Measurements from ENCODE around the gene TANGO2.

DNA sequence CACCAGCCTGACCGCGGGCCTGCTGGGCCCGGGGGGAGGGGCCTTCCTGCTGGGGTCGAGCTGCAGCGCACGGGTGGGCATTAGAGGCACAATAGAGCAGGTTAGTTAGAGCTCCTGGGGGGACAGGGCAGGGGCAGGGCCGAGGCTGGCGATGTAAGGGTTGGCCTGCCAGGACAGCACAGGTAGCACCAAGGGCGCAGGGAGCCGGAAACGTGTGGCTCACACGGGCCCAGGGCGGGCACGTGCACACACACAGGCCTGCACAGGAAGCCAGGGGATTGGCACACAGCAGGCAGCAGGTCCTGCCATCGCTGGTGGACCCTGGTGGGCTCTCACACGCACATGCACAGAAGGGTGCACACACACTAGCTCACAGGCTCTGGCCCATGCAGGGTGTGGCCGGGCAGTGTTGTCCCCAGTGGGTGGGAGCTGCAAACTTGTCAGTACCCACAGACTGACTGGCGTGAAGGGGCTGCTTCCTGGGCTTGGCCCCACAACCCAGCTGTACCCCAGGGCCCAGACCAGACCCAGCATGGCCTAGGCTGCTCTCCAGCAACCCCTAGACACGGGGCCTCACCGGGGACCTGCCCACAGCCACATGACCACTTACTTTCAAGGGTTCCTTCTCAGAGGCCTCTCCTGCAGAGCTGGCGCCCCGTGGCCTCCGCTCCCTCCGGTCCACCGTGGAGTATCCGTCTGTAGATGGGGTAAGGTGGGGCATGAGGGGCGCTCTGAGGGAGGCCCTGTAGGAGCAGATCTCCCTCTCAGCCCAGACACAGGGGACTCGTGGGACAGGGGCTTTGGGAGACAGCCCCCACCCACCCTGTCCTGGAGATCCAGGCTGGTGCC is 49.4 kb upstream of the TANGO2 start:
- TF ChIP-seq, protein P1, sequence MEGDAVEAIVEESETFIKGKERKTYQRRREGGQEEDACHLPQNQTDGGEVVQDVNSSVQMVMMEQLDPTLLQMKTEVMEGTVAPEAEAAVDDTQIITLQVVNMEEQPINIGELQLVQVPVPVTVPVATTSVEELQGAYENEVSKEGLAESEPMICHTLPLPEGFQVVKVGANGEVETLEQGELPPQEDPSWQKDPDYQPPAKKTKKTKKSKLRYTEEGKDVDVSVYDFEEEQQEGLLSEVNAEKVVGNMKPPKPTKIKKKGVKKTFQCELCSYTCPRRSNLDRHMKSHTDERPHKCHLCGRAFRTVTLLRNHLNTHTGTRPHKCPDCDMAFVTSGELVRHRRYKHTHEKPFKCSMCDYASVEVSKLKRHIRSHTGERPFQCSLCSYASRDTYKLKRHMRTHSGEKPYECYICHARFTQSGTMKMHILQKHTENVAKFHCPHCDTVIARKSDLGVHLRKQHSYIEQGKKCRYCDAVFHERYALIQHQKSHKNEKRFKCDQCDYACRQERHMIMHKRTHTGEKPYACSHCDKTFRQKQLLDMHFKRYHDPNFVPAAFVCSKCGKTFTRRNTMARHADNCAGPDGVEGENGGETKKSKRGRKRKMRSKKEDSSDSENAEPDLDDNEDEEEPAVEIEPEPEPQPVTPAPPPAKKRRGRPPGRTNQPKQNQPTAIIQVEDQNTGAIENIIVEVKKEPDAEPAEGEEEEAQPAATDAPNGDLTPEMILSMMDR (IDR thresholded peaks at IDR 0.05; ENCODE audit: borderline replicate concordance, extremely low read depth, low read length, poor library complexity, severe bottlenecking): no peak
- no peak for TF ChIP-seq EZH2 (IDR thresholded peaks at IDR 0.05; ENCODE audit: borderline replicate concordance, low read depth, low read length, severe bottlenecking)
